HUDEP-2 (cell line): ENCODE measurements around the gene PBOV1.

Experiments
- DNase-seq, 76 experiments: peaks; one replicate each; lab custom pipeline; 2025; ENCODE audit not compliant: unreplicated experiment in 76 of 76; lab: John Stamatoyannopoulos, UW

Gene PBOV1

DNA sequence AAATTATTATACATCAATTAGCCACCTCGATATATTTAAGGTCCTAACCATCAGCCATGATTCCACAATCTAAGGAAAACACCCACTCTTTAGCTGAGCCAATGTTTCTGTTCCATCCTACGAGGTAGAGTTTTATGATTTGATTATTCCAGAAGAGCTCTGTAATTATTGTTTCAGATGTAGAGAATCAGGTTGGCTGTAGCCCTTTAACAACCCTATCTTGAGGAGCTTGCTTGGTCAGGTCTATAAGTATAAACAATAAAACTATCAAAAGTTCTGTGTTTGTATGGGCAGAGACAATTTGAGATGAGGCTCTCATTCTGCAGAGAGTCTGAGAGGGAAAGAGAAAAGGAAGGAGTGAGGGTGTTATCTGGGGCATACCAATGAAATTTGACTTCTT is at the start of gene PBOV1:
TSS of gene PBOV1 (minus strand) at position 43 of the 400 bp plus-strand sequence. CDS start 96 bp downstream, outside the sequence.
- no peak for DNase-seq

DNA sequence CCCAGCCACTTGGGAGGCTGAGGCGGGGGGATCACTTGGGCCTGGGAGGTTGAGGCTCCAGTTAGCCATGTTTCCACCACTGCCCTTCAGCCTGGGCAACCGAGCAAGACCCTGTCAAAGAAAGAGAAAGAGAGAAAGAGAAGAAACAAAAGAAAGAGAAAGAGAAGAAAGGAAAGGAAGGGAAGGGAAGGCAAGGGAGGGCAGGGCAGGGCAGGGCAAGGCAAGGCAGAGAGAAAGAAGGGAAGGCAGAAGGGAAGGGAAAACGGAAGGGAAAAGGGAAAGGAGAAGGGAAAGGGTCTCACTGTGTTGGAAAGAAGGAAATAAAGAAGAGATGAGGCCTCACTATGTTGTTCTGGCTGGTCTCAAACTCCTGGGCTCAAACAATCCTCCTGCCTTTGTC is 47.8 kb upstream of the PBOV1 start:
- DNase-seq = no peak

DNA sequence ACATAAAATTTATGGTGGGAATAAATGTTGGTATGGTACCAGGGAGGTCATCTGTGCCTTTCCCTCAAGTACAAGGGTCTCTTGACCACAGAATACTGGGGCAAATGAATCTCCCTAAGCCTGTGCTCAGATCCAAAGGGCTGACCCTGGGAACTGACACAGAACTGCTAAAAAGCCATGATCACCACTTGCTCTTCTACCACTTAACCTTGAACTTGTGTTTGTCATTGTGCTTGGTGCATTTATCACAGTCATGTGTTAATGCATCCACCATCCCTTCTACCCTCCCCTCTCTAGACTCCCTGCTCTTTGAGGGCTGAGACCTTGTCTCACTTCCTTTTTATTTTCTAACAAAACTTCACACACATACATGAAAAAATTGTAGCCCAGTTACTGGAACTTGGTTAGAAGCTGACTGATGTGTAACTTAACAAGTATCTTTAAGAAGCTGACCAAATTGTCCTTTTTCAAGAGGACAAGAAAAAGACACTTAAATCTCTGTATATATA is 46.1 kb upstream of the PBOV1 start:
- no peak for DNase-seq

- no peak for DNase-seq
Observed at GRCh38 chr6:138263963-138264362, 45.7 kb upstream of the PBOV1 start.

GRCh38 chr6:138261116-138261780 is 43.0 kb upstream of the PBOV1 start:
- no peak for DNase-seq

DNA sequence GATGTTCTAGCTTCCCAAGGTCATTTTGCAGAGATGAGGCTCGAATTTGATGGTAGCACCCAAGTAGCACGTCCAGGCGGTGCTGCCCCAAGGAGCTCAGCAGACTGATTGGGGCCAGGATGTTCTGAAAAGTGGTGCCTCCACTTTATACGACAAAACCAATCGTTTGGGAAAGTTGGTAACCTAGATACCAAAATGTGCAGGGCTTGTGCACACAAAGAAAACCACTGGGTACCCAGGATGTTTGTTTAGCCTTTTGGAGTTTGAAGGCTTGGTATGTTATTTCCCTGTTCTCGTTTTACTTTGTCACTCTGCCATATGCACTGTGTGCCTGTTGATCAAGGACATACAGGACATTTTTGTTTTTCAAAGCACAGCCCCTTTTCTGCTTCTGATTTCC is 40.7 kb upstream of the PBOV1 start:
- DNase-seq = no peak

GRCh38 chr6:138258197-138258596 is 39.9 kb upstream of the PBOV1 start:
- DNase-seq = no peak

DNA sequence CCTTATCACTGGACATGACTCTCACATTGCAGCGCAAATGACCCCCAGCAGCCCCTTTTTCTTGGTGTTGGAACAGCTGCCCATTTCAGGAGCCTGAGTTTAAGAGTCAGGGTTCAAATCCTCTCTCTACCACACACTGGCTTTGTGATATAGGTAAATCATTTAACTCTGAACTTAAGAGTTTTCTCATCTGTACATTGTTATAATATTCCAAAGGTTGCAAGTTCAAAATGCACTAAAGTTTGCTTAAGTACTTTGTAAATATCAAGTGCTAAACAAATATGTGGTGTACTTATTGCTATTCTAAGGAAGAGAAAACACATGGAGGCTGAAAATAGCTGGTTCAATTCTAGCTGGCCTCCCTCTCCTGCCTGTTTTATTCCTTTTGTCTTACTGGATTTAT is 39.3 kb upstream of the PBOV1 start:
- no peak for DNase-seq

DNA sequence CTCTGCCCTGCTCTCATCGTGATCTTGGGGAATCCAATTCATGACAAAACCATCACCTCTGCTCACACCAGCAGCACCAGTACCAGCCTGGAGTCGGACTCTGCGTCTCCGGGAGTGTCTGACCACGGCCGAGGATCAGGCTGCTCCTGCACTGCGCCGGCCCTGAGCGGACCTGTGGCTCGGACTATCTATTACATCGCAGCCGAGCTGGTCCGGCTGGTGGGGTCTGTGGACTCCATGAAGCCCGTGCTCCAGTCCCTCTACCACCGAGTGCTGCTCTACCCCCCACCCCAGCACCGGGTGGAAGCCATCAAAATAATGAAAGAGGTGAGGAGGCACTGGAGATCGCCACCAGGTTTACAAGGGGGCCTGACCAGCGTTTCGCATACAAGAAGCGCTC is 37.2 kb upstream of the PBOV1 start:
- DNase-seq = no peak

GRCh38 chr6:138253731-138254130 is 35.4 kb upstream of the PBOV1 start:
- DNase-seq = no peak

DNA sequence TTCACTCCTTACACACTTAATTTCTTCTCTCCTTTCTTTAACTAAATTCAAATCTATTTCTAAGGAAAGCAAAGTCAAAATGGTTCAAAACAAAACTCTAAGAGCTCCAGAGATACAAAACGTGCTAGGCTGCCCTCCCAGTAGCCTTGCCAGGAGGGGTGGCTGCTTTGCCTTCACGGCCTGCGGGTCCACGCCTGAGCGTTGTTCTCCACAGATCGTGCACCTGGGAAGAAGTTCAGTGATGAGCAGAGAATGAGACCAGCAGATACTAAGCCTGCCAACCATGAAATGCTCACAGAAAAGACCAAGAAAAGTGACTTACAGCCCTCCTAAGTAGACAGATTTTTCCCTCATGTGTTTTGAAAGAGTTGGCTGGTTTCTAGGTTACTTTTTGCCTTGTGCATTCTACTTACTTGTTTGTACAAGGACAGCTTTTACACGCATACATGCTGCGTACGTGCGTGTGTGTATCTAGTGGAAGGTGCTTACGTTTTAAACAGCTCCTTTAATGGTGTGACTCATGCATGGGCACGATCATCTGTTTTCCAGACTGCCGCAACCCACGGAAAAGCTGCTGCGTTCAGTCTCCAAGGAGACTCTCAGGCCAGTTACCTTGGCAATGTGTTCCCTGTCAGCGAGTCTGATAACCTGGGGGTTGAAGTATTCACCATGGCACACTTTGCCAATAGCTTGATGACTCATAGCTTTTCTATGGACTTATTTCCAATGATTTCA is 32.4 kb upstream of the PBOV1 start:
- no peak for DNase-seq

GRCh38 chr6:138250053-138250452 is 31.8 kb upstream of the PBOV1 start:
- no peak for DNase-seq

GRCh38 chr6:138248878-138249277 is 30.6 kb upstream of the PBOV1 start:
- no peak for DNase-seq

- no peak for DNase-seq
Observed at GRCh38 chr6:138248011-138248410, 29.7 kb upstream of the PBOV1 start.

DNA sequence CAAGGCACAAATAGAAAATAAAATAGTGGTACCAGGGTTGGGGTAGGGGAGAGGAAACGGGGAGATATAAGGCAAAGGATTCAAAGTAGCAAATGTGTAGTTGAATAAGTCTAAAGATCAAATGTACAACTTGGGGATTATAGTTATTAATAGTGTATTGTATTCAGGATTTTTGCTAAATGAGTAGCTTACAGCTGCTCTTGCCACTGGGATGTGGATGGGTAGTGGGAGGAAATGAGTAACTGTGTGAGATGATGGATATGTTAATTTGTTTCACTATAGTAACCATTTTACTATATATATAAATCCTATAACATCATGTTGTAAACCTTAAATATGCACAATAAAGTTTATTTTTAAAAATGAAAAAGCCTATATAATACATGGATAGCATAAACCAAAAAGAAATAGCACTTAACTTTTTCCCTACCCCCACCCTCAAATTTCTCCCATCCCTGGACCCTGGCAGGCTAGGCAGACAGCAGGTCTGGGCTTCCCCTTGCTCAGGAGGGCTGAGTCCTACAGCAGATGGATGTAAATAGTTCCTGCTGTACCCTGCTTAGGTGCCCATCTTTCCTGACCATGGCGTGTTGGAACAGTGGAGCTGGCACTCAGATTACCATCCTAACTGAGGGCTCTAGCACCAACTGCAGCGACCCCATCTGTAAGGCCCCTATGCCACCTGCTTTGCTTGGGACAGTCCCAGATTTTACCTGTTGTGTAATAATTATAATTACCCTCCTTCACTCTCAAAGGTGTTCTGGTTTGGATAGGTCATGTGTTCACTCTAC is 28.6 kb upstream of the PBOV1 start:
- no peak for DNase-seq

GRCh38 chr6:138245751-138246150 is 27.5 kb upstream of the PBOV1 start:
- DNase-seq = no peak

GRCh38 chr6:138242987-138243592 is 24.8 kb upstream of the PBOV1 start:
- DNase-seq = no peak

- DNase-seq = no peak
Observed at GRCh38 chr6:138241934-138242333, 23.6 kb upstream of the PBOV1 start.

DNA sequence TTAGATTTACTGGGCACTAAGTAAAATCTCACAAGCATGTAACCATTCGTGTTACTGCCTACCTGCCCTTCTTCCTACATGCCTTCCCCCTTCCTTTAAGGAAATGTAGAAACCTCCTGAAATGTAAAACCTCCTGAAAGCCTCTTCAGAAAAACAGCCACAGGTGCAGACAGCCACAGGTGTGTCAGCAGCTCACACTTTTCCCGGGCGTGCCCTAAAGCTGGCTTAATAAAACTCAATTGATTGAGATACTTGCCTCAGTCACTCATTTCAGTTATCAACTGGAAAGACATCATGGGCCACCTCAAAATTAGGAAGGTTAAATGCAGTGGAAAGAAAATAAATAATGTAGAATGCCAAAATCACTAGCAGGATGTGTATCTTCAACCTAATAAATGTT is 23.1 kb upstream of the PBOV1 start:
- no peak for DNase-seq

DNA sequence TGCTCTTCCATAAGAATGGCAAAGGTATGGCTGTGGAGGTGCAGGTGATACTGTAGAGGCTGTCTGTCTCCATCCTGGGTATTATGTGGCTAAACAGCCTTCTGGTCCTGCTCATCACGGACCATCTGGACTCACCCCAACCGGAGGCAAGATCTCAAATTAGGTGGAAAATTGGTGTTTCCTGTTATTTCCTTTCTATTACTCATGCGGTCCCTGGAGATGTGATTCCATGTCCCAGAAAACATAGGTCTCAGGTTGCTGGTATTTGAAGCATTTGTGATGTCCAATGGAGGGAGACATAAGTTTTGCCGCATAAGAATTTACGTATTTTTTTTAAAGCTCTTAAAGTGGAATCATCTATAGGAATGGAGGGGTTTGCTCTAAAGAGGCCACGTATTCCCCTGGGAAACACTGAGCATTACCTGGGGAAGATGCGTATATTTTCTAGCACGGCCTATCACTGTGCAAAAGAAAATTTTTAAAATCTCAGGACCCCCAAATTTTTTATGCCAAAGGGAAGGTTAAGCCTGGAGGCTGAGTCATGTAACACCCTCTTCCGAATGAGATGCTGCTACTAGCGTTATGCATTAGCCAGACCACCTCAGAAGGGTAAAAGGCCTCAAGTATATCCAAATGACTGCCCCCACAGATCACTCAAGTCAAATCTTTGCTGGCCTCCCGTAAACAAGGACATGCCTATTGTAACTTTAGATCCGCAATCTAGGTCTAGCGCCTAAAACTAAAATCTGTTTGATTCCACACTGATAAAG is 22.4 kb upstream of the PBOV1 start:
- DNase-seq = no peak
